K562 (cell line): ENCODE results near the gene DNAAF8. TPM values are rescaled to one million over a fixed set of nuclear protein-coding genes. Genes with fewer than 3 reads are reported as not detected.

Experiments
- CHD1 ChIP-seq: fragments of 200-600 bp; sonication (generic); IDR thresholded peaks from one replicate; pipeline ENCODE4 v1.6.1; 2012; ENCODE audit warnings: mild to moderate bottlenecking, moderate library complexity, low read length, inconsistent platforms
- KAT2B ChIP-seq: IDR thresholded peaks from one replicate; pipeline ENCODE4 v1.6.1; 2012; ENCODE audit warnings: low read depth, mild to moderate bottlenecking, control low read depth, inconsistent platforms, low read length, moderate library complexity
- KDM5B ChIP-seq: fragments of 200-600 bp; sonication (generic); IDR thresholded peaks from 2 replicates; pipeline ENCODE4 v1.6.1; 2012; ENCODE audit warnings: low read depth, mild to moderate bottlenecking, moderate library complexity, low read length, control low read depth, inconsistent platforms; ENCODE audit not compliant: insufficient replicate concordance
- PHB2 ChIP-seq: fragments of 450-650 bp; IDR thresholded peaks from 2 replicates; pipeline ENCODE4 v1.6.1; 2017; ENCODE audit warnings: low read depth
- POLR2AphosphoS2 ChIP-seq: IDR thresholded peaks from 2 replicates; pipeline ENCODE4 v1.6.1; 2012; ENCODE audit warnings: low read length, improper control_type of control experiment
- PRMT5 ChIP-seq: sonication (generic); formaldehyde crosslinking; IDR thresholded peaks from 2 replicates; pipeline ENCODE4 v1.5.0; 2020; ENCODE audit warnings: missing genetic modification reagents
- SNRNP70 ChIP-seq: fragments of 200-400 bp; formaldehyde crosslinking; optimal IDR thresholded peaks from 2 replicates; pipeline ENCODE3; 2017; ENCODE audit warnings: low read depth, low read length
- TAF9B ChIP-seq: fragments of 450-650 bp; IDR thresholded peaks from 2 replicates; pipeline ENCODE4 v1.6.1; 2018; ENCODE audit warnings: mild to moderate bottlenecking; ENCODE audit not compliant: partially characterized antibody
- polyA plus RNA-seq, 8 experiments: library from polyadenylated mRNA; depleted of rRNA in 4 of 8; stranded (reverse) in 5 of 8; unstranded in 3 of 8; fragments of >200 nt; fragmentation: Nextera tagmentation in 2 of 8; fragmentation: Illumina TruSeq in 1 of 8; extraction: Ambion mirVana in 2 of 8; extraction: Trizol in 1 of 8; gene quantifications; 2 replicates each; pipeline versions ENCODE4 v1.2.1 to v1.2.3, GENCODE V29; 2011 to 2014; ENCODE audit warnings: inconsistent platforms in 1 of 8, missing spikeins in 1 of 8
- total RNA-seq, 7 experiments: library from RNA; depleted of rRNA in 6 of 7; stranded (reverse); fragments of >200 nt in 6 of 7; fragmentation: Illumina TruSeq in 2 of 7; extraction: Trizol in 2 of 7; gene quantifications; 2 replicates each; pipeline versions ENCODE4 v1.2.1 to v1.2.3, GENCODE V29; 2011 to 2021; ENCODE audit warnings: low replicate concordance in 1 of 7
- TF ChIP-seq, protein P1 (sequence below): fragments of 250-450 bp; sonication (Bioruptor Pico); IDR thresholded peaks from 2 replicates; pipeline ENCODE4 v1.4.0; 2020
- TF ChIP-seq, protein P2 (sequence below): fragments of 450-650 bp; IDR thresholded peaks from 2 replicates; pipeline ENCODE4 v1.7.1; 2018; ENCODE audit warnings: mild to moderate bottlenecking, low read depth; ENCODE audit not compliant: partially characterized antibody
- TF ChIP-seq, protein P3 (sequence below): IDR thresholded peaks from 2 replicates; pipeline ENCODE4 v1.6.1; 2012; ENCODE audit warnings: low read depth, low read length, improper control_type of control experiment, borderline replicate concordance
- TF ChIP-seq, protein P4 (sequence below), 2 experiments: fragments of 450-650 bp in 1 of 2; sonication (generic) in 1 of 2; formaldehyde crosslinking; conservative IDR thresholded peaks; 2 replicates each; pipeline versions ENCODE4 v1.4.0 to v1.8.1; 2020 to 2022; ENCODE audit warnings: mild to moderate bottlenecking in 1 of 2, missing genetic modification reagents in 1 of 2
- TF ChIP-seq, protein P5 (sequence below): fragments of 450-650 bp; formaldehyde crosslinking; IDR thresholded peaks from 2 replicates; pipeline ENCODE4 v1.4.0; 2020; ENCODE audit warnings: mild to moderate bottlenecking, mixed read lengths
- TF ChIP-seq, protein P6 (sequence below): sonication (generic); formaldehyde crosslinking; IDR thresholded peaks from 2 replicates; pipeline ENCODE4 v1.8.0; 2022; ENCODE audit warnings: mild to moderate bottlenecking, missing genetic modification reagents
- TF ChIP-seq, protein P7 (sequence below): sonication (generic); formaldehyde crosslinking; IDR thresholded peaks from 2 replicates; pipeline ENCODE4 v1.8.1; 2023; ENCODE audit warnings: mild to moderate bottlenecking, missing genetic modification reagents

DNAAF8 gene
- total and polyA plus RNA-seq, 9 of the 15 experiments (the other 6 are each of a cell fraction or from before 2014, with no cell fraction given), result 0.04 to 0.12 (median 0.10) TPM; not detected in 6

DNA sequence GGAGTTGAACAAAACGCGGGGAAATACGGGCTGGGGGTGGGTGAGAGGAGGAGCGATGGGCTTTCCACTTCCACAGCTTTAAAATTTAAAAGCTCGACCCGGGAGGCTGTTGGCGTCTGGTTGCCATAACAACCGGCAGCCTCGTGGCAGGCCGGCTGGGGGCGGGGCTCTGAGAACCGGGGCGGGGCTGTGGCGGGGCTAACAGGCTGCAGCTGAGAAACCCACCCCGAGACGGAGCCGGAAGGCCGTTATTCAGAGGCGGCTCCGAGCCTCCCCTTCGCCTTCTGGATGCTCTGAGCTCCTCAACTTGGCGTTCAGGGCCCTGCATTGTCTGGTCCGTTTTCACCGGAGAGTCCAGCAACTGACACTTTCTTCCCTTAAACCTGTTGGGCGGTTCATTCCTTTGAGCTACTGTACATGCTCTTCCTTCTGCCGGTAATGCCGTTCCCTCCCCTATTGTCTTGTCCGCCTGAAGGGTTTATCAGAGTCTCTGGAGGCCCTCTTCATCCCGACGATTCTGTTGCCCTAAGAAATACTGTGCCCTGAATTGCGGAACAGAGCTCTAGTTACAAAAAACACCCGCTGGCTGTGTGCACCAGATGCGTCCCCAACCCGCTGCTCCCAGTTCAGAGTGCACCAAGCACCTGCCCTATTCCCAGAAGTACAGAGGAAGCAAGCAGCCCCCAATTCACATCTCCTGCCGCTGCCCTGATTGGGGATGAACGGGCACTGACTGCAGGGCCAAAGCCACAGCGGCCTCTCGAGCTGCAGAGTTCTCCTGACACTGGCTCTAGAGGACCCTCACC is 596 bp downstream of the DNAAF8 start (continued):
- TF ChIP-seq KDM5B (peak; percentile 87), PHB2 (no peak), SNRNP70 (no peak), POLR2AphosphoS2 (no peak), PRMT5 (CRISPR knock-in tag) (no peak), CHD1 (no peak), KAT2B (no peak), TAF9B (no peak)
- TF ChIP-seq, protein P1, sequence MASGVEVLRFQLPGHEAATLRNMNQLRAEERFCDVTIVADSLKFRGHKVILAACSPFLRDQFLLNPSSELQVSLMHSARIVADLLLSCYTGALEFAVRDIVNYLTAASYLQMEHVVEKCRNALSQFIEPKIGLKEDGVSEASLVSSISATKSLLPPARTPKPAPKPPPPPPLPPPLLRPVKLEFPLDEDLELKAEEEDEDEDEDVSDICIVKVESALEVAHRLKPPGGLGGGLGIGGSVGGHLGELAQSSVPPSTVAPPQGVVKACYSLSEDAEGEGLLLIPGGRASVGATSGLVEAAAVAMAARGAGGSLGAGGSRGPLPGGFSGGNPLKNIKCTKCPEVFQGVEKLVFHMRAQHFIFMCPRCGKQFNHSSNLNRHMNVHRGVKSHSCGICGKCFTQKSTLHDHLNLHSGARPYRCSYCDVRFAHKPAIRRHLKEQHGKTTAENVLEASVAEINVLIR (CRISPR knock-in tag), result no peak
- TF ChIP-seq, protein P2, sequence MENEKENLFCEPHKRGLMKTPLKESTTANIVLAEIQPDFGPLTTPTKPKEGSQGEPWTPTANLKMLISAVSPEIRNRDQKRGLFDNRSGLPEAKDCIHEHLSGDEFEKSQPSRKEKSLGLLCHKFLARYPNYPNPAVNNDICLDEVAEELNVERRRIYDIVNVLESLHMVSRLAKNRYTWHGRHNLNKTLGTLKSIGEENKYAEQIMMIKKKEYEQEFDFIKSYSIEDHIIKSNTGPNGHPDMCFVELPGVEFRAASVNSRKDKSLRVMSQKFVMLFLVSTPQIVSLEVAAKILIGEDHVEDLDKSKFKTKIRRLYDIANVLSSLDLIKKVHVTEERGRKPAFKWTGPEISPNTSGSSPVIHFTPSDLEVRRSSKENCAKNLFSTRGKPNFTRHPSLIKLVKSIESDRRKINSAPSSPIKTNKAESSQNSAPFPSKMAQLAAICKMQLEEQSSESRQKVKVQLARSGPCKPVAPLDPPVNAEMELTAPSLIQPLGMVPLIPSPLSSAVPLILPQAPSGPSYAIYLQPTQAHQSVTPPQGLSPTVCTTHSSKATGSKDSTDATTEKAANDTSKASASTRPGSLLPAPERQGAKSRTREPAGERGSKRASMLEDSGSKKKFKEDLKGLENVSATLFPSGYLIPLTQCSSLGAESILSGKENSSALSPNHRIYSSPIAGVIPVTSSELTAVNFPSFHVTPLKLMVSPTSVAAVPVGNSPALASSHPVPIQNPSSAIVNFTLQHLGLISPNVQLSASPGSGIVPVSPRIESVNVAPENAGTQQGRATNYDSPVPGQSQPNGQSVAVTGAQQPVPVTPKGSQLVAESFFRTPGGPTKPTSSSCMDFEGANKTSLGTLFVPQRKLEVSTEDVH, result no peak
- TF ChIP-seq, protein P3, sequence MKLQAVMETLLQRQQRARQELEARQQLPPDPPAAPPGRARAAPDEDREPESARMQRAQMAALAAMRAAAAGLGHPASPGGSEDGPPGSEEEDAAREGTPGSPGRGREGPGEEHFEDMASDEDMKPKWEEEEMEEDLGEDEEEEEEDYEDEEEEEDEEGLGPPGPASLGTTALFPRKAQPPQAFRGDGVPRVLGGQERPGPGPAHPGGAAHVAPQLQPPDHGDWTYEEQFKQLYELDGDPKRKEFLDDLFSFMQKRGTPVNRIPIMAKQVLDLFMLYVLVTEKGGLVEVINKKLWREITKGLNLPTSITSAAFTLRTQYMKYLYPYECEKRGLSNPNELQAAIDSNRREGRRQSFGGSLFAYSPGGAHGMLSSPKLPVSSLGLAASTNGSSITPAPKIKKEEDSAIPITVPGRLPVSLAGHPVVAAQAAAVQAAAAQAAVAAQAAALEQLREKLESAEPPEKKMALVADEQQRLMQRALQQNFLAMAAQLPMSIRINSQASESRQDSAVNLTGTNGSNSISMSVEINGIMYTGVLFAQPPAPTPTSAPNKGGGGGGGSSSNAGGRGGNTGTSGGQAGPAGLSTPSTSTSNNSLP, result no peak
- TF ChIP-seq, protein P4, sequence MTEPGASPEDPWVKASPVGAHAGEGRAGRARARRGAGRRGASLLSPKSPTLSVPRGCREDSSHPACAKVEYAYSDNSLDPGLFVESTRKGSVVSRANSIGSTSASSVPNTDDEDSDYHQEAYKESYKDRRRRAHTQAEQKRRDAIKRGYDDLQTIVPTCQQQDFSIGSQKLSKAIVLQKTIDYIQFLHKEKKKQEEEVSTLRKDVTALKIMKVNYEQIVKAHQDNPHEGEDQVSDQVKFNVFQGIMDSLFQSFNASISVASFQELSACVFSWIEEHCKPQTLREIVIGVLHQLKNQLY (CRISPR knock-in tag; conservative IDR thresholded peaks at IDR 0.05), result no peak
- TF ChIP-seq, protein P5, sequence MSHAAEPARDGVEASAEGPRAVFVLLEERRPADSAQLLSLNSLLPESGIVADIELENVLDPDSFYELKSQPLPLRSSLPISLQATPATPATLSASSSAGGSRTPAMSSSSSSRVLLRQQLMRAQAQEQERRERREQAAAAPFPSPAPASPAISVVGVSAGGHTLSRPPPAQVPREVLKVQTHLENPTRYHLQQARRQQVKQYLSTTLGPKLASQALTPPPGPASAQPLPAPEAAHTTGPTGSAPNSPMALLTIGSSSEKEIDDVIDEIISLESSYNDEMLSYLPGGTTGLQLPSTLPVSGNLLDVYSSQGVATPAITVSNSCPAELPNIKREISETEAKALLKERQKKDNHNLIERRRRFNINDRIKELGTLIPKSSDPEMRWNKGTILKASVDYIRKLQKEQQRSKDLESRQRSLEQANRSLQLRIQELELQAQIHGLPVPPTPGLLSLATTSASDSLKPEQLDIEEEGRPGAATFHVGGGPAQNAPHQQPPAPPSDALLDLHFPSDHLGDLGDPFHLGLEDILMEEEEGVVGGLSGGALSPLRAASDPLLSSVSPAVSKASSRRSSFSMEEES (CRISPR knock-in tag), result no peak
- TF ChIP-seq, protein P6, sequence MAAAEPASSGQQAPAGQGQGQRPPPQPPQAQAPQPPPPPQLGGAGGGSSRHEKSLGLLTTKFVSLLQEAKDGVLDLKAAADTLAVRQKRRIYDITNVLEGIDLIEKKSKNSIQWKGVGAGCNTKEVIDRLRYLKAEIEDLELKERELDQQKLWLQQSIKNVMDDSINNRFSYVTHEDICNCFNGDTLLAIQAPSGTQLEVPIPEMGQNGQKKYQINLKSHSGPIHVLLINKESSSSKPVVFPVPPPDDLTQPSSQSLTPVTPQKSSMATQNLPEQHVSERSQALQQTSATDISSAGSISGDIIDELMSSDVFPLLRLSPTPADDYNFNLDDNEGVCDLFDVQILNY, result no peak
- TF ChIP-seq, protein P7, sequence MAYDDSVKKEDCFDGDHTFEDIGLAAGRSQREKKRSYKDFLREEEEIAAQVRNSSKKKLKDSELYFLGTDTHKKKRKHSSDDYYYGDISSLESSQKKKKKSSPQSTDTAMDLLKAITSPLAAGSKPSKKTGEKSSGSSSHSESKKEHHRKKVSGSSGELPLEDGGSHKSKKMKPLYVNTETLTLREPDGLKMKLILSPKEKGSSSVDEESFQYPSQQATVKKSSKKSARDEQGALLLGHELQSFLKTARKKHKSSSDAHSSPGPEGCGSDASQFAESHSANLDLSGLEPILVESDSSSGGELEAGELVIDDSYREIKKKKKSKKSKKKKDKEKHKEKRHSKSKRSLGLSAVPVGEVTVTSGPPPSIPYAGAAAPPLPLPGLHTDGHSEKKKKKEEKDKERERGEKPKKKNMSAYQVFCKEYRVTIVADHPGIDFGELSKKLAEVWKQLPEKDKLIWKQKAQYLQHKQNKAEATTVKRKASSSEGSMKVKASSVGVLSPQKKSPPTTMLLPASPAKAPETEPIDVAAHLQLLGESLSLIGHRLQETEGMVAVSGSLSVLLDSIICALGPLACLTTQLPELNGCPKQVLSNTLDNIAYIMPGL, result no peak; the same call in 1 of the 2 replicates
